GM12873 (cell line): ENCODE measurements around the gene FBXL5.

Source experiments
- CTCF ChIP-seq: IDR thresholded peaks from 2 replicates; pipeline ENCODE4 v1.5.1; 2012; ENCODE audit warnings: low read depth, mild to moderate bottlenecking, moderate library complexity, low read length, control low read depth; ENCODE audit not compliant: insufficient read depth; ENCODE audit errors: missing control alignments

Gene FBXL5

GRCh38 chr4:15683143-15683495 lies 28.0 kb upstream of the FBXL5 start:
- TF ChIP-seq CTCF, result no peak

GRCh38 chr4:15682242-15683142 lies 27.3 kb upstream of the FBXL5 start:
- TF ChIP-seq CTCF, result no peak

- no peak for TF ChIP-seq CTCF
Measured at GRCh38 chr4:15681372-15682241, 26.4 kb upstream of the FBXL5 start, which contains the start of gene FAM200B. TSS of gene FAM200B (plus strand) at chr4:15681827. CDS start at chr4:15686978, 5,151 bp downstream.

GRCh38 chr4:15681067-15681371 lies 25.9 kb upstream of the FBXL5 start:
- no peak for TF ChIP-seq CTCF

- no peak for TF ChIP-seq CTCF
Measured at GRCh38 chr4:15677507-15677988, 22.4 kb upstream of the FBXL5 start.

- TF ChIP-seq CTCF, result no peak
Measured at GRCh38 chr4:15676899-15677298, 21.7 kb upstream of the FBXL5 start.

- TF ChIP-seq CTCF, result no peak
Measured at GRCh38 chr4:15676039-15676438, 20.9 kb upstream of the FBXL5 start.
